ENCODE measurements around the gene C3orf20. TPM values are rescaled to one million over a fixed set of nuclear protein-coding genes. Genes with fewer than 3 reads are reported as not detected.

Gene C3orf20
- total and polyA plus RNA-seq, 7 donors: 0.03 to 0.16 TPM; not detected in 5

- no peak overlapping the region for H3K27ac ChIP-seq
- peaks cover 0 to 2% (median 0%) of the 10 kb centered on the region in 3 donors for H3K27me3 ChIP-seq
- intact Hi-C loops (cut with DNase I): no loop called here
- H3K4me1 ChIP-seq: peaks cover 0 to 4% (median 2%) of the 10 kb centered on the region in 4 donors
- H3K9me3 ChIP-seq: no peaks in the 10 kb centered on the region
- WGBS, 2 donors: 58 to 78% methylated on average over 5 of the region's 5 CpGs
- TF ChIP-seq POLR2A (IDR thresholded peaks at IDR 0.05): no peak
- TF ChIP-seq CTCF (IDR thresholded peaks at IDR 0.05): no peak
- TF ChIP-seq EP300 (IDR thresholded peaks at IDR 0.05): no peak
- no peak for TF ChIP-seq POLR2AphosphoS5 (IDR thresholded peaks at IDR 0.05)
- H3K36me3 ChIP-seq: no peaks in the 10 kb centered on the region
- no peak overlapping the region for H3K4me3 ChIP-seq
- peak; percentile 8 for DNase-seq
Measured at GRCh38 chr3:14789221-14789620, 114.3 kb downstream of the C3orf20 start.

GRCh38 chr3:14789640-14790285 is 114.8 kb downstream of the C3orf20 start:
- Histone ChIP-seq H3K4me3 (no peak overlapping the region), H3K4me1 (peaks cover 0 to 4% (median 2%) of the 10 kb centered on the region in 4 donors), H3K27ac (no peak overlapping the region), H3K36me3 (no peaks in the 10 kb centered on the region), H3K9me3 (no peaks in the 10 kb centered on the region), H3K27me3 (peaks cover 0 to 2% (median 0%) of the 10 kb centered on the region in 3 donors)
- DNase-seq: peak; percentile 55
- WGBS, 2 donors: 73 to 82% methylated on average over 10 of the region's 10 CpGs
- intact Hi-C loops (cut with DNase I): loop anchor here (5.0 kb wide), 1 partner anchor 133 kb away; no protein-coding TSS in a partner anchor
- no peak for TF ChIP-seq CTCF (IDR thresholded peaks at IDR 0.05)
- no peak for TF ChIP-seq POLR2AphosphoS5 (IDR thresholded peaks at IDR 0.05)
- no peak for TF ChIP-seq POLR2A (IDR thresholded peaks at IDR 0.05)

GRCh38 chr3:14791343-14791945 is 116.5 kb downstream of the C3orf20 start:
- peak; percentile 84 for DNase-seq
- WGBS, 2 donors: 19 to 36% methylated on average over 15 of the region's 15 CpGs
- H3K9me3 ChIP-seq: no peaks in the 10 kb centered on the region
- H3K36me3 ChIP-seq: no peaks in the 10 kb centered on the region
- H3K27ac ChIP-seq: no peak overlapping the region
- intact Hi-C loops (cut with DNase I): loop anchor here (5.0 kb wide), 1 partner anchor 131 kb away; no protein-coding TSS in a partner anchor
- TF ChIP-seq POLR2AphosphoS5 (IDR thresholded peaks at IDR 0.05) (no peak), EP300 (IDR thresholded peaks at IDR 0.05) (no peak), POLR2A (IDR thresholded peaks at IDR 0.05) (no peak), CTCF (IDR thresholded peaks at IDR 0.05) (peak in 3 of 4 experiments; percentile 33 to 47 (median 34))
- H3K4me3 ChIP-seq: no peak overlapping the region
- no peaks in the 10 kb centered on the region for H3K27me3 ChIP-seq
- H3K4me1 ChIP-seq: peaks cover 0 to 4% (median 2%) of the 10 kb centered on the region in 4 donors

- no peaks in the 10 kb centered on the region for H3K27me3 ChIP-seq
- peak; percentile 64 for DNase-seq
- H3K9me3 ChIP-seq: no peaks in the 10 kb centered on the region
- H3K36me3 ChIP-seq: no peaks in the 10 kb centered on the region
- WGBS, 2 donors: 89 to 90% methylated on average over 9 of the region's 9 CpGs
- H3K4me3 ChIP-seq: no peak overlapping the region
- H3K4me1 ChIP-seq: peaks cover 0 to 4% (median 2%) of the 10 kb centered on the region in 4 donors
- no peak for TF ChIP-seq POLR2AphosphoS5 (IDR thresholded peaks at IDR 0.05)
- no peak for TF ChIP-seq EP300 (IDR thresholded peaks at IDR 0.05)
- TF ChIP-seq CTCF (IDR thresholded peaks at IDR 0.05): no peak
- no peak for TF ChIP-seq POLR2A (IDR thresholded peaks at IDR 0.05)
- H3K27ac ChIP-seq: peak overlapping the region in 2 of 4 donors; percentile 27 to 47
- intact Hi-C loops (cut with DNase I): loop anchor here (5.0 kb wide), 1 partner anchor 130 kb away; no protein-coding TSS in a partner anchor
Measured at GRCh38 chr3:14792691-14793121, 117.8 kb downstream of the C3orf20 start.

Measured in sigmoid colon (tissue), 7 donors.